ENCODE data around the gene WDR37.

WDR37 gene

DNA sequence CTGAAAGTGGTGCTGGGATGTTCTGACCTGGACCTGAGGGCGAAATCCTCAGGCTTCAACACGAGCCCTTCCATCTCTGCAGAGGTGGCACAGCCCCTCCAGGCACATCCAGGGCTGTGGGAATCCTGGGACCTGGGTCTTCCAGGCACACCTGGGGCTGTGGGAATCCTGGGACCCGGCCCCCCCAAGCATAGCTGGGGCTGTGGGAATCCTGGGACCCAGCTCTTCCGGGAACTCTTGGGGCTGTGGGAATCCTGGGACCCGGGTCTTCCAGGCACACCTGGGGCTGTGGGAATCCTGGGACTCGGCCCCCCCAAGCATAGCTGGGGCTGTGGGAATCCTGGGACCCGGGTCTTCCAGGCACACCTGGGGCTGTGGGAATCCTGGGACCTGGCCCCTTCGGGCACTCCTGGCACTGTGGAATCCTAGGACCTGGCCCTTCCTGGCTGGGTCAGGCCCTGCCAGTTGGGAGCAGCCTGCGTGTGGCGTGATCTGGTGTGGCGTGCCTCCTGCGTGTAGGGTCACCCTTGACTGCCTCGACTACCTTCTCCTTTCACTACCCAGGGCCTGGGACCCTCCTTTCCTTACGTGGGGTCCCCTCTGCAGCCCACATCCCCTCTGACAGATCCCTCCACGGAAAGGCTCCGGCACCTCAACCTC is 124.0 kb downstream of the WDR37 start:
- Histone ChIP-seq H3K9me3 (ENCODE audit: control insufficient read depth in 2 of 2, low read length in 2 of 2) (no peaks in the 10 kb centered on the region), H3K27ac (ENCODE audit: low read depth in 2 of 2, low read length in 2 of 2) (no peak overlapping the region), H3K9ac (ENCODE audit: low read depth in 1 of 2, low read length in 2 of 2) (no peak overlapping the region), H3K4me1 (ENCODE audit: control insufficient read depth in 2 of 2, insufficient read depth in 2 of 2, low read length in 2 of 2) (no peaks in the 10 kb centered on the region), H3K36me3 (ENCODE audit: control insufficient read depth in 2 of 2, insufficient read depth in 2 of 2, low read length in 2 of 2) (no peaks in the 10 kb centered on the region), H3K4me3 (ENCODE audit: low read length in 2 of 2) (no peak overlapping the region), H3K27me3 (ENCODE audit: control insufficient read depth in 2 of 2, insufficient read depth in 2 of 2, low read length in 2 of 2) (peaks cover 0 to 3% of the 10 kb centered on the region in 2 donors)

DNA sequence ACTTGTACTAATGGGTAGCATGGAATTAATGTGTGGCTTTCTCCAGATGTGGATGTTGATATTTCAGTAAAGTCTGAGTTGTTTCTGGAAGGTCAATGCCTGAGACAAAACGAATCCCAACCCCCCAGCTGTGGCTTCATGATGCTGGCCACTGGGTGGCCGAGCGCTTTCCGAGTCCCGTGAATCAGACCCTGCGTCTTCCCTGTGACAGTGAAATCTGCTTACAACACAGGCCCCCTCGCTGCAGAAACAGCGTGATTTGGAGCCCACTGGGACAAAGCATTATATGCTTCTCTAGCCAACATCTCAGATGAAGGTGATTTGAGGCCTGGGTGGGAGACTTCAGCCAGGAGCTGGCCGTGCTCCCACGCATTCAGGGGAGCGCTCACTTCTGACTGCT is 124.7 kb downstream of the WDR37 start:
- Histone ChIP-seq H3K9me3 (ENCODE audit: control insufficient read depth in 2 of 2, low read length in 2 of 2) (no peaks in the 10 kb centered on the region), H3K27me3 (ENCODE audit: control insufficient read depth in 2 of 2, insufficient read depth in 2 of 2, low read length in 2 of 2) (peaks cover 0 to 3% of the 10 kb centered on the region in 2 donors), H3K4me1 (ENCODE audit: control insufficient read depth in 2 of 2, insufficient read depth in 2 of 2, low read length in 2 of 2) (no peaks in the 10 kb centered on the region), H3K27ac (ENCODE audit: low read depth in 2 of 2, low read length in 2 of 2) (no peak overlapping the region), H3K36me3 (ENCODE audit: control insufficient read depth in 2 of 2, insufficient read depth in 2 of 2, low read length in 2 of 2) (no peaks in the 10 kb centered on the region), H3K4me3 (ENCODE audit: low read length in 2 of 2) (no peak overlapping the region), H3K9ac (ENCODE audit: low read depth in 1 of 2, low read length in 2 of 2) (no peak overlapping the region)

Data from mucosa of rectum (tissue), 2 donors.